Measurements from ENCODE around the gene ENTPD5. TPM values are rescaled to one million over a fixed set of nuclear protein-coding genes. Genes with fewer than 3 reads are reported as not detected.
"Not testable (repeated sequence)": the region's sequence is repeated elsewhere in the genome, so short reads cannot be mapped to it uniquely, and the experiment has no call there.

The ENTPD5 gene
- total RNA-seq, 1 experiment from 2014 or later, result 6.8 TPM

- Histone ChIP-seq H3K4ac (ENCODE audit: low read depth, low read length) (no peak overlapping the region), H3K4me1 (ENCODE audit: insufficient read depth, low read length) (no peaks in the 10 kb centered on the region), H4K8ac (replicated peaks; ENCODE audit: insufficient read length, low read depth, low read length) (no peak overlapping the region), H2BK20ac (ENCODE audit: low read depth, low read length, poor library complexity, severe bottlenecking) (no peak overlapping the region), H2AFZ (ENCODE audit: low read length) (no peak overlapping the region), H3K27me3 (ENCODE audit: insufficient read depth, low read length) (no peaks in the 10 kb centered on the region), H3K79me2 (ENCODE audit: insufficient read depth, low read length) (no peaks in the 10 kb centered on the region), H2BK5ac (ENCODE audit: insufficient read length, low read length) (no peak overlapping the region), H3K23ac (ENCODE audit: insufficient read length, low read depth, low read length) (no peak overlapping the region), H3K56ac (ENCODE audit: insufficient read length, low read depth, low read length) (no peak overlapping the region), H3K18ac (ENCODE audit: insufficient read length, low read depth, low read length) (no peak overlapping the region), H2BK15ac (ENCODE audit: low read depth, low read length) (no peak overlapping the region), H3K9me3 (ENCODE audit: control insufficient read depth, low read depth, low read length) (no peaks in the 10 kb centered on the region), H3K4me2 (ENCODE audit: insufficient read depth, insufficient read length, low read length) (no peak overlapping the region), H3K9ac (ENCODE audit: extremely low read depth, insufficient read length, low read length) (no peak overlapping the region), H4K5ac (ENCODE audit: insufficient read length, low read depth, low read length) (no peak overlapping the region), H4K20me1 (ENCODE audit: control insufficient read depth, insufficient read depth, insufficient read length) (no peaks in the 10 kb centered on the region), H3K79me1 (ENCODE audit: insufficient read depth, low read depth, low read length, poor library complexity, severe bottlenecking) (no peaks in the 10 kb centered on the region), H4K91ac (ENCODE audit: insufficient read length, low read depth, low read length) (no peak overlapping the region), H3T11ph (ENCODE audit: low read length) (no peak overlapping the region), H2BK12ac (ENCODE audit: insufficient read length, low read depth, low read length) (no peak overlapping the region), H3K23me2 (ENCODE audit: insufficient read length, low read depth, low read length, poor library complexity, severe bottlenecking) (no peaks in the 10 kb centered on the region), H2AK5ac (ENCODE audit: insufficient read length, low read length) (no peak overlapping the region), H2BK120ac (ENCODE audit: low read depth, low read length, poor library complexity, severe bottlenecking) (no peak overlapping the region), H3K27ac (ENCODE audit: insufficient read length, low read depth, low read length) (no peak overlapping the region), H3K14ac (ENCODE audit: insufficient read depth, low read length) (no peak overlapping the region)
- H3K27me3 Mint-ChIP-seq (ENCODE audit: low read depth), result no peaks in the 10 kb centered on the region
- no CpG with 5 or more reads among the region's 4 CpGs for WGBS (ENCODE audit: extremely low coverage, insufficient read length, low lambda C conversion rate)
- no peak overlapping the region for H3K4me3 Mint-ChIP-seq
- peaks cover 0 to 13% (median 8%) of the 10 kb centered on the region in 3 experiments; a peak in 5 of 7 replicates for H3K36me3 Mint-ChIP-seq (ENCODE audit: insufficient read depth in 1 of 3, low read depth in 3 of 3)
- no peak for DNase-seq
- H3K4me1 Mint-ChIP-seq, result peaks cover 0 to 3% of the 10 kb centered on the region in 2 experiments; a peak in 2 of 4 replicates
- H3K9me3 Mint-ChIP-seq, result no peaks in the 10 kb centered on the region
- TF ChIP-seq CTCF (conservative IDR thresholded peaks at IDR 0.05), result no peak
- H3K27ac Mint-ChIP-seq, result peak overlapping the region in 2 of 3 experiments; percentile 14 to 32; a peak in 1 of 7 replicates
Observed at GRCh38 chr14:73991092-73991491, 28.0 kb downstream of the ENTPD5 start.

- H3K18ac ChIP-seq (ENCODE audit: insufficient read length, low read depth, low read length); H2BK120ac ChIP-seq (ENCODE audit: low read depth, low read length, poor library complexity, severe bottlenecking); H3K27me3 ChIP-seq (ENCODE audit: insufficient read depth, low read length); H4K8ac ChIP-seq (replicated peaks; ENCODE audit: insufficient read length, low read depth, low read length); H3K4me1 ChIP-seq (ENCODE audit: insufficient read depth, low read length); H2AFZ ChIP-seq (ENCODE audit: low read length); H2BK5ac ChIP-seq (ENCODE audit: insufficient read length, low read length); DNase-seq; H3K9me3 Mint-ChIP-seq; H2AK5ac ChIP-seq (ENCODE audit: insufficient read length, low read length); H3T11ph ChIP-seq (ENCODE audit: low read length); H3K23me2 ChIP-seq (ENCODE audit: insufficient read length, low read depth, low read length, poor library complexity, severe bottlenecking); H3K27me3 Mint-ChIP-seq (ENCODE audit: low read depth); H3K79me1 ChIP-seq (ENCODE audit: insufficient read depth, low read depth, low read length, poor library complexity, severe bottlenecking); H3K4me2 ChIP-seq (ENCODE audit: insufficient read depth, insufficient read length, low read length); H2BK12ac ChIP-seq (ENCODE audit: insufficient read length, low read depth, low read length); H3K27ac Mint-ChIP-seq; H4K5ac ChIP-seq (ENCODE audit: insufficient read length, low read depth, low read length); H3K9ac ChIP-seq (ENCODE audit: extremely low read depth, insufficient read length, low read length); H4K20me1 ChIP-seq (ENCODE audit: control insufficient read depth, insufficient read depth, insufficient read length); H3K79me2 ChIP-seq (ENCODE audit: insufficient read depth, low read length); H3K14ac ChIP-seq (ENCODE audit: insufficient read depth, low read length); H3K4me3 Mint-ChIP-seq; H3K9me3 ChIP-seq (ENCODE audit: control insufficient read depth, low read depth, low read length); H2BK15ac ChIP-seq (ENCODE audit: low read depth, low read length); H3K27ac ChIP-seq (ENCODE audit: insufficient read length, low read depth, low read length); H3K23ac ChIP-seq (ENCODE audit: insufficient read length, low read depth, low read length); H2BK20ac ChIP-seq (ENCODE audit: low read depth, low read length, poor library complexity, severe bottlenecking); H3K4me1 Mint-ChIP-seq; H3K56ac ChIP-seq (ENCODE audit: insufficient read length, low read depth, low read length); H4K91ac ChIP-seq (ENCODE audit: insufficient read length, low read depth, low read length); H3K4ac ChIP-seq (ENCODE audit: low read depth, low read length): not testable (repeated sequence)
- peaks cover 1 to 25% (median 16%) of the 10 kb centered on the region in 3 experiments; a peak in 6 of 7 replicates for H3K36me3 Mint-ChIP-seq (ENCODE audit: insufficient read depth in 1 of 3, low read depth in 3 of 3)
- no CpG with 5 or more reads among the region's 7 CpGs for WGBS (ENCODE audit: extremely low coverage, insufficient read length, low lambda C conversion rate)
Observed at GRCh38 chr14:73988656-73989055, 30.4 kb downstream of the ENTPD5 start.
